ENCODE data around the gene MAP6.

DNA sequence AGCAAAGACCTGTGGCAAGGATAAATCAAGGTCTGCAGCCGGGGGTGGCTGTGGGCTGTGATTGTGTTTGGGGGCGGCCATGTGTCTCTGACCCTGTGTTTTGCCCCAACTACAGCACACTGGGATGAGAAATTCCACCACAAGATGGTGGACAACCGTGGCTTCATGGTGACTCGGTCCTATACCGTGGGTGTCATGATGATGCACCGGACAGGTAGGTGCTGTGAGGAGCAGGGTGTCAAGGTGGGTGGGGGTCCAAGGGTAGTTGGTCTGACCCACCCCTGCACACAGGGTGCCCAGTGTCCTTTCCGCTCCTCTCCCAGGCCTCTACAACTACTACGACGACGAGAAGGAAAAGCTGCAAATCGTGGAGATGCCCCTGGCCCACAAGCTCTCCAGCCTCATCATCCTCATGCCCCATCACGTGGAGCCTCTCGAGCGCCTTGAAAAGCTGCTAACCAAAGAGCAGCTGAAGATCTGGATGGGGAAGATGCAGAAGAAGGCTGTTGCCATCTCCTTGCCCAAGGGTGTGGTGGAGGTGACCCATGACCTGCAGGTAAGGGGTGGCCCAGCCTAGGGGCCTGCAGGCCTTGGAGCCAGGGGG lies 100.1 kb downstream of the MAP6 start:
- TF ChIP-seq CTCF (IDR thresholded peaks at IDR 0.05) (no peak), EP300 (IDR thresholded peaks at IDR 0.05) (no peak), POLR2AphosphoS5 (IDR thresholded peaks at IDR 0.05) (no peak), POLR2A (IDR thresholded peaks at IDR 0.05) (no peak)
